HEK293 (cell line): ENCODE results near the gene PIM1.
A peak's percentile ranks its signal among the peaks of the same experiment; 100 is the strongest.

Experiments used
- GLI4 ChIP-seq: fragments of 450-650 bp; formaldehyde crosslinking; IDR thresholded peaks from 2 replicates; pipeline ENCODE4 v1.5.1; 2016; ENCODE audit warnings: missing biosample characterization, missing genetic modification characterization
- GLIS1 ChIP-seq: fragments of 450-650 bp; formaldehyde crosslinking; IDR thresholded peaks from 2 replicates; pipeline ENCODE4 v1.5.1; 2016; ENCODE audit warnings: missing biosample characterization, missing genetic modification characterization
- HOXC10 ChIP-seq: sonication (generic); formaldehyde crosslinking; IDR thresholded peaks from 2 replicates; pipeline ENCODE4 v1.8.1; 2023; ENCODE audit warnings: mild to moderate bottlenecking, missing genetic modification reagents
- INSM2 ChIP-seq: fragments of 450-650 bp; formaldehyde crosslinking; IDR thresholded peaks from 2 replicates; pipeline ENCODE4 v1.5.1; 2016; ENCODE audit warnings: missing biosample characterization, missing genetic modification characterization
- KLF16 ChIP-seq: fragments of 450-650 bp; formaldehyde crosslinking; IDR thresholded peaks from 2 replicates; pipeline ENCODE4 v1.5.1; 2017; ENCODE audit warnings: missing biosample characterization, missing genetic modification characterization
- SP7 ChIP-seq: fragments of 450-650 bp; formaldehyde crosslinking; IDR thresholded peaks from 2 replicates; pipeline ENCODE4 v1.5.1; 2016; ENCODE audit warnings: missing biosample characterization, missing genetic modification characterization
- ZBTB21 ChIP-seq: fragments of 450-650 bp; formaldehyde crosslinking; IDR thresholded peaks from 2 replicates; pipeline ENCODE4 v1.5.1; 2017; ENCODE audit warnings: missing biosample characterization, missing genetic modification characterization
- ZFP41 ChIP-seq: fragments of 450-650 bp; formaldehyde crosslinking; IDR thresholded peaks from 2 replicates; pipeline ENCODE4 v1.5.1; 2016; ENCODE audit warnings: missing biosample characterization, missing genetic modification characterization, borderline replicate concordance
- ZNF157 ChIP-seq: fragments of 450-650 bp; formaldehyde crosslinking; IDR thresholded peaks from 2 replicates; pipeline ENCODE4 v1.5.1; 2016; ENCODE audit warnings: missing biosample characterization, missing genetic modification characterization
- ZNF311 ChIP-seq: fragments of 450-650 bp; formaldehyde crosslinking; IDR thresholded peaks from 2 replicates; pipeline ENCODE4 v1.5.1; 2017; ENCODE audit warnings: missing biosample characterization, missing genetic modification characterization, borderline replicate concordance
- ZNF394 ChIP-seq: fragments of 450-650 bp; formaldehyde crosslinking; IDR thresholded peaks from 2 replicates; pipeline ENCODE4 v1.5.1; 2016; ENCODE audit warnings: missing biosample characterization, missing genetic modification characterization, mild to moderate bottlenecking, moderate library complexity, borderline replicate concordance
- ZNF423 ChIP-seq: fragments of 450-650 bp; formaldehyde crosslinking; IDR thresholded peaks from 2 replicates; pipeline ENCODE4 v1.5.1; 2016; ENCODE audit warnings: missing biosample characterization, missing genetic modification characterization
- ZNF501 ChIP-seq: fragments of 450-650 bp; formaldehyde crosslinking; IDR thresholded peaks from 2 replicates; pipeline ENCODE4 v1.5.1; 2016; ENCODE audit warnings: missing biosample characterization, missing genetic modification characterization
- ZNF548 ChIP-seq: fragments of 450-650 bp; formaldehyde crosslinking; IDR thresholded peaks from 2 replicates; pipeline ENCODE4 v1.5.1; 2016; ENCODE audit warnings: missing biosample characterization, missing genetic modification characterization
- ZNF571 ChIP-seq: fragments of 450-650 bp; formaldehyde crosslinking; IDR thresholded peaks from 2 replicates; pipeline ENCODE4 v1.5.0; 2017; ENCODE audit warnings: missing biosample characterization, missing genetic modification characterization
- ZNF600 ChIP-seq: fragments of 450-650 bp; formaldehyde crosslinking; IDR thresholded peaks from 2 replicates; pipeline ENCODE4 v1.5.1; 2016; ENCODE audit warnings: missing biosample characterization, missing genetic modification characterization
- ZNF660 ChIP-seq: fragments of 450-650 bp; IDR thresholded peaks from 2 replicates; pipeline ENCODE4 v1.5.1; 2018; ENCODE audit warnings: missing biosample characterization, mild to moderate bottlenecking, missing genetic modification characterization
- ZNF707 ChIP-seq: fragments of 450-650 bp; formaldehyde crosslinking; IDR thresholded peaks from 2 replicates; pipeline ENCODE4 v1.5.1; 2016; ENCODE audit warnings: missing biosample characterization, missing genetic modification characterization
- ZNF747 ChIP-seq: fragments of 450-650 bp; formaldehyde crosslinking; IDR thresholded peaks from 2 replicates; pipeline ENCODE4 v1.5.1; 2016; ENCODE audit warnings: missing biosample characterization, missing genetic modification characterization
- TF ChIP-seq, protein P1 (sequence below): fragments of 450-650 bp; formaldehyde crosslinking; IDR thresholded peaks from 2 replicates; pipeline ENCODE4 v1.5.1; 2016; ENCODE audit warnings: missing biosample characterization, missing genetic modification characterization, borderline replicate concordance
- TF ChIP-seq, protein P2 (sequence below): fragments of 450-650 bp; formaldehyde crosslinking; IDR thresholded peaks from 2 replicates; pipeline ENCODE4 v1.5.0; 2017; ENCODE audit warnings: missing biosample characterization, missing genetic modification characterization, borderline replicate concordance
- TF ChIP-seq, protein P3 (sequence below): fragments of 450-650 bp; formaldehyde crosslinking; IDR thresholded peaks from 2 replicates; pipeline ENCODE4 v1.5.1; 2016; ENCODE audit warnings: missing biosample characterization, missing genetic modification characterization
- TF ChIP-seq, protein P4 (sequence below): fragments of 450-650 bp; formaldehyde crosslinking; IDR thresholded peaks from 2 replicates; pipeline ENCODE4 v1.5.1; 2016; ENCODE audit warnings: missing biosample characterization, missing genetic modification characterization

The PIM1 gene

GRCh38 chr6:37210313-37210968 lies 40.5 kb downstream of the PIM1 start (continued):
- TF ChIP-seq, protein P1, sequence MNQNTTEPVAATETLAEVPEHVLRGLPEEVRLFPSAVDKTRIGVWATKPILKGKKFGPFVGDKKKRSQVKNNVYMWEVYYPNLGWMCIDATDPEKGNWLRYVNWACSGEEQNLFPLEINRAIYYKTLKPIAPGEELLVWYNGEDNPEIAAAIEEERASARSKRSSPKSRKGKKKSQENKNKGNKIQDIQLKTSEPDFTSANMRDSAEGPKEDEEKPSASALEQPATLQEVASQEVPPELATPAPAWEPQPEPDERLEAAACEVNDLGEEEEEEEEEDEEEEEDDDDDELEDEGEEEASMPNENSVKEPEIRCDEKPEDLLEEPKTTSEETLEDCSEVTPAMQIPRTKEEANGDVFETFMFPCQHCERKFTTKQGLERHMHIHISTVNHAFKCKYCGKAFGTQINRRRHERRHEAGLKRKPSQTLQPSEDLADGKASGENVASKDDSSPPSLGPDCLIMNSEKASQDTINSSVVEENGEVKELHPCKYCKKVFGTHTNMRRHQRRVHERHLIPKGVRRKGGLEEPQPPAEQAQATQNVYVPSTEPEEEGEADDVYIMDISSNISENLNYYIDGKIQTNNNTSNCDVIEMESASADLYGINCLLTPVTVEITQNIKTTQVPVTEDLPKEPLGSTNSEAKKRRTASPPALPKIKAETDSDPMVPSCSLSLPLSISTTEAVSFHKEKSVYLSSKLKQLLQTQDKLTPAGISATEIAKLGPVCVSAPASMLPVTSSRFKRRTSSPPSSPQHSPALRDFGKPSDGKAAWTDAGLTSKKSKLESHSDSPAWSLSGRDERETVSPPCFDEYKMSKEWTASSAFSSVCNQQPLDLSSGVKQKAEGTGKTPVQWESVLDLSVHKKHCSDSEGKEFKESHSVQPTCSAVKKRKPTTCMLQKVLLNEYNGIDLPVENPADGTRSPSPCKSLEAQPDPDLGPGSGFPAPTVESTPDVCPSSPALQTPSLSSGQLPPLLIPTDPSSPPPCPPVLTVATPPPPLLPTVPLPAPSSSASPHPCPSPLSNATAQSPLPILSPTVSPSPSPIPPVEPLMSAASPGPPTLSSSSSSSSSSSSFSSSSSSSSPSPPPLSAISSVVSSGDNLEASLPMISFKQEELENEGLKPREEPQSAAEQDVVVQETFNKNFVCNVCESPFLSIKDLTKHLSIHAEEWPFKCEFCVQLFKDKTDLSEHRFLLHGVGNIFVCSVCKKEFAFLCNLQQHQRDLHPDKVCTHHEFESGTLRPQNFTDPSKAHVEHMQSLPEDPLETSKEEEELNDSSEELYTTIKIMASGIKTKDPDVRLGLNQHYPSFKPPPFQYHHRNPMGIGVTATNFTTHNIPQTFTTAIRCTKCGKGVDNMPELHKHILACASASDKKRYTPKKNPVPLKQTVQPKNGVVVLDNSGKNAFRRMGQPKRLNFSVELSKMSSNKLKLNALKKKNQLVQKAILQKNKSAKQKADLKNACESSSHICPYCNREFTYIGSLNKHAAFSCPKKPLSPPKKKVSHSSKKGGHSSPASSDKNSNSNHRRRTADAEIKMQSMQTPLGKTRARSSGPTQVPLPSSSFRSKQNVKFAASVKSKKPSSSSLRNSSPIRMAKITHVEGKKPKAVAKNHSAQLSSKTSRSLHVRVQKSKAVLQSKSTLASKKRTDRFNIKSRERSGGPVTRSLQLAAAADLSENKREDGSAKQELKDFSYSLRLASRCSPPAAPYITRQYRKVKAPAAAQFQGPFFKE = no peak
- TF ChIP-seq, protein P2, sequence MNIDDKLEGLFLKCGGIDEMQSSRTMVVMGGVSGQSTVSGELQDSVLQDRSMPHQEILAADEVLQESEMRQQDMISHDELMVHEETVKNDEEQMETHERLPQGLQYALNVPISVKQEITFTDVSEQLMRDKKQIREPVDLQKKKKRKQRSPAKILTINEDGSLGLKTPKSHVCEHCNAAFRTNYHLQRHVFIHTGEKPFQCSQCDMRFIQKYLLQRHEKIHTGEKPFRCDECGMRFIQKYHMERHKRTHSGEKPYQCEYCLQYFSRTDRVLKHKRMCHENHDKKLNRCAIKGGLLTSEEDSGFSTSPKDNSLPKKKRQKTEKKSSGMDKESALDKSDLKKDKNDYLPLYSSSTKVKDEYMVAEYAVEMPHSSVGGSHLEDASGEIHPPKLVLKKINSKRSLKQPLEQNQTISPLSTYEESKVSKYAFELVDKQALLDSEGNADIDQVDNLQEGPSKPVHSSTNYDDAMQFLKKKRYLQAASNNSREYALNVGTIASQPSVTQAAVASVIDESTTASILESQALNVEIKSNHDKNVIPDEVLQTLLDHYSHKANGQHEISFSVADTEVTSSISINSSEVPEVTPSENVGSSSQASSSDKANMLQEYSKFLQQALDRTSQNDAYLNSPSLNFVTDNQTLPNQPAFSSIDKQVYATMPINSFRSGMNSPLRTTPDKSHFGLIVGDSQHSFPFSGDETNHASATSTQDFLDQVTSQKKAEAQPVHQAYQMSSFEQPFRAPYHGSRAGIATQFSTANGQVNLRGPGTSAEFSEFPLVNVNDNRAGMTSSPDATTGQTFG (tag by site-specific recombination) = no peak
- TF ChIP-seq ZNF311 (tag by site-specific recombination) (no peak), ZNF423 (no peak), SP7 (tag by site-specific recombination) (0 out of 2 replicates have a peak, but pooled peaks have one; percentile 58), ZNF548 (no peak), GLI4 (tag by site-specific recombination) (no peak), ZNF660 (peak; percentile 92; the same call in 1 of the 2 replicates), ZNF501 (tag by site-specific recombination) (no peak), HOXC10 (CRISPR knock-in tag) (no peak), ZFP41 (tag by site-specific recombination) (no peak), ZBTB21 (tag by site-specific recombination) (no peak), ZNF571 (tag by site-specific recombination) (no peak), ZNF747 (tag by site-specific recombination) (no peak), ZNF600 (tag by site-specific recombination) (peak; percentile 95), ZNF157 (no peak), ZNF707 (tag by site-specific recombination) (no peak), KLF16 (tag by site-specific recombination) (no peak), INSM2 (tag by site-specific recombination) (no peak), ZNF394 (tag by site-specific recombination) (0 out of 2 replicates have a peak, but pooled peaks have one; percentile 16), GLIS1 (tag by site-specific recombination) (no peak)
- TF ChIP-seq, protein P3, sequence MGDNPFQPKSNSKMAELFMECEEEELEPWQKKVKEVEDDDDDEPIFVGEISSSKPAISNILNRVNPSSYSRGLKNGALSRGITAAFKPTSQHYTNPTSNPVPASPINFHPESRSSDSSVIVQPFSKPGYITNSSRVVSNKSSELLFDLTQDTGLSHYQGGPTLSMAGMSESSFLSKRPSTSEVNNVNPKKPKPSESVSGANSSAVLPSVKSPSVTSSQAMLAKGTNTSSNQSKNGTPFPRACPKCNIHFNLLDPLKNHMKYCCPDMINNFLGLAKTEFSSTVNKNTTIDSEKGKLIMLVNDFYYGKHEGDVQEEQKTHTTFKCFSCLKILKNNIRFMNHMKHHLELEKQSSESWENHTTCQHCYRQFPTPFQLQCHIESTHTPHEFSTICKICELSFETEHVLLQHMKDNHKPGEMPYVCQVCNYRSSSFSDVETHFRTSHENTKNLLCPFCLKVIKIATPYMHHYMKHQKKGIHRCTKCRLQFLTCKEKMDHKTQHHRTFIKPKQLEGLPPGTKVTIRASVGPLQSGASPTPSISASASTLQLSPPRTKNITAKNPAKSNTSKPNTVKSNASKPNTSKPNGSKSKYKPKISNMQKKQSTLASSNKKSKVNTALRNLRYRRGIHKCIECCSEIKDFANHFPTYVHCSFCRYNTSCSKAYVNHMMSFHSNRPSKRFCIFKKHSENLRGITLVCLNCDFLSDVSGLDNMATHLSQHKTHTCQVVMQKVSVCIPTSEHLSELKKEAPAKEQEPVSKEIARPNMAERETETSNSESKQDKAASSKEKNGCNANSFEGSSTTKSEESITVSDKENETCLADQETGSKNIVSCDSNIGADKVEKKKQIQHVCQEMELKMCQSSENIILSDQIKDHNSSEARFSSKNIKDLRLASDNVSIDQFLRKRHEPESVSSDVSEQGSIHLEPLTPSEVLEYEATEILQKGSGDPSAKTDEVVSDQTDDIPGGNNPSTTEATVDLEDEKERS (tag by site-specific recombination) = no peak
- TF ChIP-seq, protein P4, sequence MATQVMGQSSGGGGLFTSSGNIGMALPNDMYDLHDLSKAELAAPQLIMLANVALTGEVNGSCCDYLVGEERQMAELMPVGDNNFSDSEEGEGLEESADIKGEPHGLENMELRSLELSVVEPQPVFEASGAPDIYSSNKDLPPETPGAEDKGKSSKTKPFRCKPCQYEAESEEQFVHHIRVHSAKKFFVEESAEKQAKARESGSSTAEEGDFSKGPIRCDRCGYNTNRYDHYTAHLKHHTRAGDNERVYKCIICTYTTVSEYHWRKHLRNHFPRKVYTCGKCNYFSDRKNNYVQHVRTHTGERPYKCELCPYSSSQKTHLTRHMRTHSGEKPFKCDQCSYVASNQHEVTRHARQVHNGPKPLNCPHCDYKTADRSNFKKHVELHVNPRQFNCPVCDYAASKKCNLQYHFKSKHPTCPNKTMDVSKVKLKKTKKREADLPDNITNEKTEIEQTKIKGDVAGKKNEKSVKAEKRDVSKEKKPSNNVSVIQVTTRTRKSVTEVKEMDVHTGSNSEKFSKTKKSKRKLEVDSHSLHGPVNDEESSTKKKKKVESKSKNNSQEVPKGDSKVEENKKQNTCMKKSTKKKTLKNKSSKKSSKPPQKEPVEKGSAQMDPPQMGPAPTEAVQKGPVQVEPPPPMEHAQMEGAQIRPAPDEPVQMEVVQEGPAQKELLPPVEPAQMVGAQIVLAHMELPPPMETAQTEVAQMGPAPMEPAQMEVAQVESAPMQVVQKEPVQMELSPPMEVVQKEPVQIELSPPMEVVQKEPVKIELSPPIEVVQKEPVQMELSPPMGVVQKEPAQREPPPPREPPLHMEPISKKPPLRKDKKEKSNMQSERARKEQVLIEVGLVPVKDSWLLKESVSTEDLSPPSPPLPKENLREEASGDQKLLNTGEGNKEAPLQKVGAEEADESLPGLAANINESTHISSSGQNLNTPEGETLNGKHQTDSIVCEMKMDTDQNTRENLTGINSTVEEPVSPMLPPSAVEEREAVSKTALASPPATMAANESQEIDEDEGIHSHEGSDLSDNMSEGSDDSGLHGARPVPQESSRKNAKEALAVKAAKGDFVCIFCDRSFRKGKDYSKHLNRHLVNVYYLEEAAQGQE (tag by site-specific recombination) = no peak
